Measurements from ENCODE around the gene VAMP8.
"Not testable (repeated sequence)": the region's sequence is repeated elsewhere in the genome, so short reads cannot be mapped to it uniquely, and the experiment has no call there.

The VAMP8 gene

GRCh38 chr2:85583667-85584353 is 6.4 kb downstream of the VAMP8 start:
- DNase-seq = no peak

GRCh38 chr2:85584354-85584856 is 7.0 kb downstream of the VAMP8 start, which contains the start of gene VAMP5:
VAMP5 (plus strand) TSS chr2:85584431; CDS start chr2:85584491, 60 bp downstream.
- no peak for DNase-seq

DNA sequence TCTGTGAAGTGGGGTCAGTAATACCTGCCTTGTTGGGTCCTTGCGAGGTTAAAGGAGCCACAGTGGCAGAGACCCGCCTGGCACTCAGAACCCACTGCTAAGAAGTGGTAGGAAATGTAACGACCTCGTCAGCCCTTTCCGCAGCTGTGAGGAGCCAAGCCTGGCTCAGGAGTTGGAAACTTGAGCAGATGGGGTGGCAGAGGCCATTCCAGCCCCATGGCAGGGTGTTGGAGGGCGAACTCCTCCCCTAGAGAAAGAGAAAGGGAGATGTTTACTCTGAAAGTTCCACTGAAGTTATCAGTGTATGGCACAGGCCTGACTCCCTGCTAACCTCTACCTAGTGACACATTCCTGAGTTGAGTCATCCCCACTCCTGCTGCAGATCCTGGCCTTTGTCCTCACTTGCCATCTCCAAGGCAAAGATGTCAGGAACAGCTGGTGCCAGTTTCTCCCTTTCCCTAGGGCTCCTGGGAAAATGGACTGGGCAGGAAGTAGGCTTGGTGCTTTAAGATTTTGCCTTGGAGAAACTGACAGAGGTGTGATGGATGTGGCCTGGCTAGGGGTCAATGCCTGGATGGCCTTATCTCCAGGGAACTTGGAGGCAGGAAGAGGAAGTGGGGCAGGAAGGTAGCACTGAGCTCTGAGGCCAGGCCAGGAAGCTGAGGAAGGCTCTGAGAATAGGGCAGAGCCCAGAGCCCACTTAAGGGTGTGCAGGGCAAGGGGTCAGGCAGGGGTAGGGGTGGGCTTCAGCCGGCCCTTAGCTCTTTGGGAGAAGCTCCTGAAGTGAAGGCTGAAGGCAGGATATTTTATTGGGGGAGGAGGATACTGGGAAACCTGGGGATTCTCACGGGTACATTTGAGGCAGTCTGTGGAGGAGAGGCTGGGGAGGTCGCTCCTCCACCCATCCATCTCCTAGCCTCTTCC is 7.7 kb downstream of the VAMP8 start:
- DNase-seq = no peak

GRCh38 chr2:85585781-85586105 is 8.4 kb downstream of the VAMP8 start:
- no peak for DNase-seq

DNA sequence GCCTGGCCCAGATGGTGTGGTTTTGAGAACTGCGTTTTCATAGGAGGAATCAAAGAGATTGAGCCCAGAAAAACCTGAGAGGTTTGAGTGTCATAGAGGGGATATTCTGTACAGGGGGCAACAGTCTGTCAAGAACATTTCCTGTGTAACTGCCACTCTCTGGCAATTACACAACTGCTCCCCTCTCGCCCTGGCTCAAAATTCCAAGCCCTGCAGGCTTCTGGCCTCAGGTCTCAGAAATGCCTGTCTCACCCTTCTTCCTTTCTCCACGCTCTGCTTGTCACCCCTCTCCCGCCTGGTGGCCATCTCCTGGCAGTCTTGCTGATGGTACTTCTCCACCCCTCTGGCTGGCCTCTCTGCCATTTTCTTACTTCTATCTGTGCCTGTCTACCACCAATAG is 10.8 kb downstream of the VAMP8 start:
- no peak for DNase-seq

DNA sequence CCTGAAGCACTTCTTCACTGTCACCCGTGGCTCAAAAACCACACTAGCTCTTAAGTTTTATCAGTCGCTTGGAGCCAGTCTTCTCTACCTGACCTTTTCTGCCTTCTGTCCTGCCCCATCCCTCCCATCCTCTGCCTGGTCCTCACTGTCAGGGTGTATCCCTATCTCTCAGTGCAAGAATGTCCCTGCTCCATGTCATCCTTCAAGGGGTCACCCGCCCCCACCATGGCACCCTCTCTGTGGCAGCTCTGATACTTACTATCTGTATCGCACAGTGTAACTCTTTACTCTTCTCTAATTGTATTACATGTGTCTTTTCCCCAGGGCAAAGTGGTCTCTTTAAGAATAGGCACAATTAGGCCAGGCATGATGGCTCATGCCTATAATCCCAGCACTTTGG is 11.3 kb downstream of the VAMP8 start:
- no peak for DNase-seq

- no peak for DNase-seq
These were observed 11.8 kb downstream of the VAMP8 start for GRCh38 chr2:85589181-85589580.

GRCh38 chr2:85589982-85590791 is 12.8 kb downstream of the VAMP8 start:
- DNase-seq = no peak

GRCh38 chr2:85590950-85591349 is 13.6 kb downstream of the VAMP8 start:
- DNase-seq = no peak

- DNase-seq = no peak
These were observed 14.2 kb downstream of the VAMP8 start for GRCh38 chr2:85591563-85591962.

DNA sequence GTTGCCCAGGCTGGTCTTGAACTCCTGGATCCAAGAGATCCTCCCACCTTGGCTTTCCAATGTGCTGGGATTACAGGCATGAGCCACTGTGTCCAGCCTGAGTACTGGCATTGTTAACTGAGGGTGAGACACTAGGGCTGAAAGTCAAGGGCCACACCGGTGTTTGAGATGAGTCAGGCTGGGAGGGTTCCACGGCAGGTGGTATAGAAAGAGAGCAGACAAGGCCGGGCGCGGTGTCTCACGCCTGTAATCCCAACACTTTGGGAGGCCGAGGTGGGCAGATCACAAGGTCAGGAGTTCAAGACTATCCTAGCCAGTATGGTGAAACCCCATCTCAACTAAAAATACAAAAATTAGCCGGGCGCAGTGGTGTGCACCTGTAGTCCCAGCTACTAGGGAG is 14.9 kb downstream of the VAMP8 start:
- not testable (repeated sequence) for DNase-seq

- no peak for DNase-seq
These were observed 15.6 kb downstream of the VAMP8 start for GRCh38 chr2:85593023-85593422.

DNA sequence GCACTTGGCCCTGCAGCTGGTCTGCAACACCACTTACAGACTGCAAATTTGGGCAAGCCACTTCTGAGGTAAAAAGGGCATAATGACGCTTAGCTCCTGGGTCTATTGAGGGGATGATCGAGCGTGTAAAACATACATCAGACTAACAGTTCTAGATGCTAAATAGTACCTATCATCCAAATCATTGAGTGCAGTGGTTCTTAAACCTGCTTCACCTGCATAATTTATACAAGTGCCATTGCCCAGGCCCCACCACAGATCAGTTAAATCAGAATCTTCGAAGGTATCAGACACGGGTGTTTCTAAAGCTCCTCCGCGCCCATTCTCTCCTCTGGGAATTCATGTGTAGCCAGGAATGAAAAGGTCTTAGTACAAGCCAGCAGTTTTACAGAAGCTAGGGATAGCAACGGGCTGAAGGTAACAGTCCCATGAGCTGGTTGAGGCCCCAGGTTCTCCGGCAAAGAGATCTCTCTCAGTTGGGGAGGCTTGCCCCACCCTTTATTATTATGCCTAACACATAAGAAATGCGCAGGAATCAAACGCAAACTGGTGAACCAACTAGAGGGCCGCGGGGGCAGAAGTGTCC is 17.4 kb downstream of the VAMP8 start:
- no peak for DNase-seq

DNA sequence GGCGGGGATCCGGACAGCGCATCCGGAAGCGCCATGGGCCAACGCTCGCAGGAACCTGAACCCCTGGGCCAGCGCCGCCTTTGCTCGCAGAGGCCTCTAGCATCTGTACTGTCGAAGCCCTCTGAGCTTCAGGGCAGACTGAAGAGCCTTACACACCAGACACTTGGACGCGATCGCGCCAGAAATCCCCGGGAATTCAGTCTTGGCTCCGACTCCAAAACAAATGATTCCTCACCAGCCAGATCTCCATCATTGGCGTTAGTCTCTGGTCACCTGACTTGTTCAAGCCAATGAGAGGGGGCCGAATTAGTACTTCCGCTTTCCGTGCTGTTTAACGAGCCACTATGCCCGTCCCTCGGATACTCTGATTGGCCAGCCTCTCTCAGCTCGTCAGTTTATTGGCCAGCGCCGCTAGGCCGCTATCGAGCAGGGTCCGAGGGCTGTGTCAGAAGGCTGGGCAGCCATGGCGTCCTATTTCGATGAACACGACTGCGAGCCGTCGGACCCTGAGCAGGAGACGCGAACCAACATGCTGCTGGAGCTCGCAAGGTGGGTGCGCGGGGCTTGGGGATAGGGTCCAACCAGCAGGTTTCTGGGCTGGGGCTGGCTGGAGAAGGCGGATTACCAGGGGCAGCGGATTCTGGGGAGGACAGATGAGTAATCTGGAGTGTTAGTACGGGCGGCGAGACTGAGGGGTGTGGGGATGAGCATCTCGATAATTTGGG is 18.1 kb downstream of the VAMP8 start, which contains the start of gene RNF181:
RNF181 (plus strand) TSS at position 445 of the 725 bp plus-strand sequence; CDS start at position 464, 19 bp downstream.
- peak; percentile 92 to 95 for DNase-seq

DNA sequence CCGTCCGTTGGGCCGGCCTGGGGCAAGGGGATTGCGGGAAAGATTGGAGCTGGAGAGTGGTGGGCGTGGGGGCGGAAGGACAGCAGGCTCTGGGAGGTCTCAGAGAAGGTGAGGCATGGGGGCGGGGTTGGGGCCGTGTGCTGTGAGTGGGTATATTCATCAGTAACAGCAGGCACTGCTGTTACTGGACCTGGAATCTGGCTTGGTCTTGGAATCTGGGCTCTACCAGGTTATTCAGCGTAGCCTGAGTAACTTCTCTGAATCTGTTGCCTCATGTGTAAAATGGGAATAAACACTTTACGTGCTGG is 18.6 kb downstream of the VAMP8 start:
- no peak for DNase-seq

GRCh38 chr2:85596486-85597143 is 19.2 kb downstream of the VAMP8 start:
- DNase-seq = no peak

- no peak for DNase-seq
These were observed 19.9 kb downstream of the VAMP8 start for GRCh38 chr2:85597241-85597640.

GRCh38 chr2:85598594-85599340 is 21.4 kb downstream of the VAMP8 start:
- no peak for DNase-seq

DNA sequence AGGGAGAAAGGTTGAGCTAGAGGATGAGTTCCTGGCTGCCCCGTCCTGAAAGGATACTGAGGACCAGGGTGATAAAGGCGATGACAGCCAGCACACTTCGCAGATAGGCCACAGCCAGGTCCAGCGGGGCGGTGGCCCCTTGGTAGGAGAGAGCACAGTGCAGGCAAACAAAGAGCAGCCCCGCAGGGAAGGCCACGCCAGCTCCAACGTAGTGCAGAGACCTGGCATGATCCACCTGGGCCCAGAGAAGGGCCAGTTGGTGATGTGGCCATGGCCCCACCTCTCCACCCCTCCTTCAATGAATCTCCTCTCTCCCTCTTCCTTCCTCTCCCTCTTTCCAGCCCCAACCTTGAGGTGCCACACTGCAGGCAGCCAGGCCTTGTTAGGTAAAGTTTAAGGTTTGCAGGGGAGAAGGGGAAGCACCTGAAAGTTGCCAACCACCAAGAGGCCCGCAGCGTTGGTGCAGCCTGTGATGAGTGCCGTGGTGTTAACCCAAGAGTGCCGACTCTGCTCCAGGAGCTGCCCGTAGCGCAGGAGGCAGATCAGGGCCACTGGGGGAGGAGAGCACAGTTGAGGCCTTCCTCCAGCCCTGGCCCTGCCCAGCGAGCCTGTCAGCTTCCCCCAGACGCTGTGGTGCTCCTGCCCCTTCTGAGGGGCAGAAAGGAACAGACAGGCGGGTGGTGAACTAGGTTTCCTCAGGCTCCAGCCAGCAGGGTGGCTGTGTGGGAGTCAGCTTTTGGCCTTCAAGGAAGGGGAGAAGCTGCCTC is 22.3 kb downstream of the VAMP8 start:
- DNase-seq = no peak

DNA sequence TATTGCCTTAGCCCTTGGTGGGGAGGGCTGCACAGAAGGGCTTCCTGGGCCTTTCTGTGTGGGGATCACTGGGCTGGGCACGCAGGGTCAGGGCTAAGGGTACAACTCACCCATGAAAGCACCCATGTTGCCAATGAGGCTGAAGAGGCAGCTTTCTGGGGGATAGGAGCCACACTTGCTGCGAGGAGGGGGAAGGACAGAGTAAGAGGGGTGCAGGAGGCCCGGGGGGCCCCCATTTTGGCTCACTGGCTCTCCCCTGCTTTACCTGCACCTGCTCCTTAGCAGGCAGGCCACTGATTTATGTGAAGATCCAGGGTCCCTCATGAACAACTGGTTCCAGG is 22.8 kb downstream of the VAMP8 start:
- no peak for DNase-seq

Measured in NCI-H1930 (cell line).